Ramos (cell line): Measurements from ENCODE around the gene SSU72.
"Not testable (repeated sequence)": the region's sequence is repeated elsewhere in the genome, so short reads cannot be mapped to it uniquely, and the experiment has no call there.

Source experiments
- in situ Hi-C: fragments of 300-500 bp; cut with MboI; formaldehyde crosslinking; loops from one replicate; pipeline ENCODE4 v1.14.3; 2022; ENCODE audit warnings: low sequenced_read_pairs; ENCODE audit not compliant: unreplicated experiment

The SSU72 gene

GRCh38 chr1:1599030-1599934, 24.6 kb upstream of the SSU72 start:
- in situ Hi-C loops = no loop called here

- in situ Hi-C loops = no loop called here
Measured at GRCh38 chr1:1598720-1599029, 24.0 kb upstream of the SSU72 start.

- in situ Hi-C loops = no loop called here
Measured at GRCh38 chr1:1598051-1598719, 23.5 kb upstream of the SSU72 start.

- in situ Hi-C loops = no loop called here
Measured at GRCh38 chr1:1597275-1597930, 22.7 kb upstream of the SSU72 start.

GRCh38 chr1:1596493-1597274, 22.0 kb upstream of the SSU72 start:
- in situ Hi-C loops = no loop called here

- in situ Hi-C loops = not testable (repeated sequence)
Measured at GRCh38 chr1:1595341-1595740, 20.7 kb upstream of the SSU72 start.

GRCh38 chr1:1594602-1595260, 20.1 kb upstream of the SSU72 start:
- in situ Hi-C loops = no loop called here

GRCh38 chr1:1593834-1594601, 19.4 kb upstream of the SSU72 start:
- in situ Hi-C loops = no loop called here

GRCh38 chr1:1591452-1591851, 16.8 kb upstream of the SSU72 start:
- in situ Hi-C loops = no loop called here

- in situ Hi-C loops = no loop called here
Measured at GRCh38 chr1:1583347-1584010, 8.8 kb upstream of the SSU72 start.

- in situ Hi-C loops = no loop called here
Measured at GRCh38 chr1:1582585-1583346, 8.1 kb upstream of the SSU72 start.

- in situ Hi-C loops = no loop called here
Measured at GRCh38 chr1:1578371-1578940, 3.8 kb upstream of the SSU72 start.

- in situ Hi-C loops = no loop called here
Measured at GRCh38 chr1:1577367-1578011, 2.8 kb upstream of the SSU72 start.

- in situ Hi-C loops = no loop called here
Measured at GRCh38 chr1:1573843-1574720, 581 bp downstream of the SSU72 start.

GRCh38 chr1:1569341-1569740, 5.3 kb downstream of the SSU72 start:
- in situ Hi-C loops = no loop called here

- in situ Hi-C loops = no loop called here
Measured at GRCh38 chr1:1567891-1568291, 6.8 kb downstream of the SSU72 start.
